ENCODE measurements around the gene SELENOM. TPM values are rescaled to one million over a fixed set of nuclear protein-coding genes. Genes with fewer than 3 reads are reported as not detected.

Gene SELENOM
- total and polyA plus RNA-seq, 2 donors (not counting 1 experiment from before 2014, with no cell fraction given), result 23.6 to 43.3 TPM

GRCh38 chr22:31091106-31091975 is 16.0 kb downstream of the SELENOM start:
- Histone ChIP-seq H3K9me3 (ENCODE audit: control extremely low read depth in 1 of 3, control insufficient read depth in 2 of 3, insufficient read depth in 1 of 3, low read length in 2 of 3) (no peaks in the 10 kb centered on the region), H3K27ac (ENCODE audit: low read length in 2 of 2) (no peak overlapping the region), H3K4me1 (ENCODE audit: control insufficient read depth in 2 of 2, insufficient read depth in 2 of 2, low read length in 2 of 2) (peaks cover 10 to 27% of the 10 kb centered on the region in 2 donors), H3K27me3 (replicated peaks in 1 of 4; ENCODE audit: control extremely low read depth in 1 of 4, control insufficient read depth in 3 of 4, insufficient read depth in 4 of 4, low read length in 3 of 4) (no peaks in the 10 kb centered on the region), H3K9ac (ENCODE audit: low read length) (no peak overlapping the region), H3K4me3 (ENCODE audit: control extremely low read depth in 1 of 5, extremely low read depth in 1 of 5, insufficient read depth in 1 of 5, low read depth in 2 of 5, low read length in 4 of 5) (no peak overlapping the region), H4K20me1 (ENCODE audit: control insufficient read depth, insufficient read depth, low read length, poor library complexity, severe bottlenecking) (no peaks in the 10 kb centered on the region), H3K36me3 (replicated peaks in 1 of 2; ENCODE audit: control extremely low read depth in 1 of 2, control insufficient read depth in 1 of 2, extremely low read depth in 1 of 2, insufficient read depth in 2 of 2, low read length in 1 of 2) (no peaks in the 10 kb centered on the region), H2AFZ (ENCODE audit: insufficient read depth, low read depth, low read length, poor library complexity, severe bottlenecking) (no peak overlapping the region), H3K79me2 (ENCODE audit: control insufficient read depth, insufficient read depth, low read length) (no peaks in the 10 kb centered on the region), H3K4me2 (replicated peaks; ENCODE audit: low read depth, low read length, poor library complexity, severe bottlenecking) (no peak overlapping the region)
- ChIA-PET CTCF (interaction anchor here (1.1 to 1.4 kb wide), 2 partner anchors 57 to 141 kb away, joined by 5 to 7 read pairs; no protein-coding TSS in a partner anchor), POLR2A (no interaction called here)
- intact Hi-C loops (cut with micrococcal nuclease), result no loop called here
- Mint-ChIP-seq H3K4me3 (no peak overlapping the region), H3K4me1 (peaks cover 14% of the 10 kb centered on the region), H3K9me3 (ENCODE audit: insufficient read depth) (no peaks in the 10 kb centered on the region), H3K27me3 (no peaks in the 10 kb centered on the region), H3K27ac (no peak overlapping the region)
- DNase-seq (no peak), ATAC-seq (ENCODE audit: low read depth) (no peak)
- WGBS (ENCODE audit: insufficient coverage), result 94% methylated on average over 29 of the region's 29 CpGs
- no peak for TF ChIP-seq EZH2 (IDR thresholded peaks at IDR 0.05; ENCODE audit: borderline replicate concordance, insufficient read depth, low read depth, low read length, poor library complexity, severe bottlenecking)
- no peak for TF ChIP-seq CTCF (IDR thresholded peaks at IDR 0.05)
